ENCODE data around the gene TRIM67. TPM values are rescaled to one million over a fixed set of nuclear protein-coding genes. Genes with fewer than 3 reads are reported as not detected.
"Not testable (repeated sequence)": the region's sequence is repeated elsewhere in the genome, so short reads cannot be mapped to it uniquely, and the experiment has no call there.

The TRIM67 gene
- not detected for polyA plus RNA-seq (2012; ENCODE audit: missing spikeins)

DNA sequence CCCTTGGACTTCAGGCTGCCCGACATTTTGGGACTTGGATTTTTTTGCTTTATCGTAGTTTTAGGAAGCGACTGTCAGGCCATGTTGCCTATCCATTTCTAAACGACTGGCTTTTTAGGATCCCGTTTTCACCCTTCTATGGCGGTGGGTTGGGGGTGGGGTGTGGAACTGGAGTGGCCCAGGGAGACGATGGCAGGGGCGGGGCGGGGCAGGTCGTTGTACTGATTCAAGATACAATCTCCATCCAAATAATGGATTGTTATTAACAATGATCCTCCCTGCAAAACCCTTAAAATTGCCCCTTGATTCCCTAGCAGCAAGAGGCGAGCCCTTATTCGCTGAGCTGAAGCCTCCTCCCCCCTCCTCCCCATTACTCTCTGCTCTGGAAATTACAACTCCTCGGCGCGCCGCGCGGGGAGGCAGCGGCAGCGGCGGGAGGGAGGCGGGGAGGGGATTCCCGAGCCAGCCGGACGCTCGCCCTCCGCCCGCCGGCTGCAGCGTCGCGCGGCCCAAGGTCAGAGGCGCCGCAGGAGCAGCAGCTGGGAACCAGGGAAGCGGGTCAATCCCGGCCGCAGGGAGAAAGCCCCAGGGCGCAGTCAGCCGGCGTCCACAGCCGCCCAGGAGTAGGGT lies at the start of gene TRIM67:
TRIM67 (plus strand) TSS at position 392 of the 630 bp plus-strand sequence. CDS start 912 bp downstream, outside the sequence.
- DNase-seq (ENCODE audit: insufficient read length) (no peak), FAIRE-seq (no peak)
- TF ChIP-seq POLR2AphosphoS5 (IDR thresholded peaks at IDR 0.05; ENCODE audit: low read depth, low read length) = no peak
- no peak for TF ChIP-seq TAF1 (IDR thresholded peaks at IDR 0.05; ENCODE audit: borderline replicate concordance, low read depth, low read length)
- TF ChIP-seq POLR2A (IDR thresholded peaks at IDR 0.05; ENCODE audit: low read depth, low read length) = no peak

- FAIRE-seq = no peak
- no peak for TF ChIP-seq POLR2AphosphoS5 (IDR thresholded peaks at IDR 0.05; ENCODE audit: low read depth, low read length)
- no peak for DNase-seq (ENCODE audit: insufficient read length)
Measured at GRCh38 chr1:231116738-231117137, 45.1 kb upstream of the TRIM67 start.

GRCh38 chr1:231118704-231119453 lies 43.0 kb upstream of the TRIM67 start:
- DNase-seq (ENCODE audit: insufficient read length) = no peak
- FAIRE-seq = no peak
- TF ChIP-seq POLR2A (IDR thresholded peaks at IDR 0.05; ENCODE audit: low read depth, low read length) (no peak), POLR2AphosphoS5 (IDR thresholded peaks at IDR 0.05; ENCODE audit: low read depth, low read length) (no peak), TAF1 (IDR thresholded peaks at IDR 0.05; ENCODE audit: borderline replicate concordance, low read depth, low read length) (no peak)

GRCh38 chr1:231121533-231121932 lies 40.3 kb upstream of the TRIM67 start:
- FAIRE-seq = no peak
- no peak for DNase-seq (ENCODE audit: insufficient read length)
- TF ChIP-seq TAF1 (IDR thresholded peaks at IDR 0.05; ENCODE audit: borderline replicate concordance, low read depth, low read length) (no peak), POLR2AphosphoS5 (IDR thresholded peaks at IDR 0.05; ENCODE audit: low read depth, low read length) (no peak), POLR2A (IDR thresholded peaks at IDR 0.05; ENCODE audit: low read depth, low read length) (no peak)

DNA sequence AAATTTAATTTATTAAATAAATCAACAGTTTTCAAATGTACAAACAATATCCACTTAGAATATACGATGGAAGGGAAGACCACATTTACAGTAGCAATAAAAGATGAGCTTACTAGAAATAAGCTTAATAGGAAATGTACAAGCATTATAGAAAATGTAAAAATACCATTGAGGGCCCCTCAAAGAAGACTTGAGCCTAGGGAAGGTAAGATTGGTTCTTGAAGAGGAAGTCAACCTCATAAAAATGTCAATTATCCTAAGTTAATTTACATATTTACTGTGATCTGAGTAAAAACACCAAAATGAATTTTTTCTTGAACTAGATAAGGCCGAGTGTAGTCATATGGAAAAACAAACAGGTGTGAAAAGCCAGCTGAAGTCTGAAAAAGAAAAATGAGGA lies 39.7 kb upstream of the TRIM67 start:
- no peak for DNase-seq (ENCODE audit: insufficient read length)
- FAIRE-seq = no peak
- no peak for TF ChIP-seq TAF1 (IDR thresholded peaks at IDR 0.05; ENCODE audit: borderline replicate concordance, low read depth, low read length)

DNA sequence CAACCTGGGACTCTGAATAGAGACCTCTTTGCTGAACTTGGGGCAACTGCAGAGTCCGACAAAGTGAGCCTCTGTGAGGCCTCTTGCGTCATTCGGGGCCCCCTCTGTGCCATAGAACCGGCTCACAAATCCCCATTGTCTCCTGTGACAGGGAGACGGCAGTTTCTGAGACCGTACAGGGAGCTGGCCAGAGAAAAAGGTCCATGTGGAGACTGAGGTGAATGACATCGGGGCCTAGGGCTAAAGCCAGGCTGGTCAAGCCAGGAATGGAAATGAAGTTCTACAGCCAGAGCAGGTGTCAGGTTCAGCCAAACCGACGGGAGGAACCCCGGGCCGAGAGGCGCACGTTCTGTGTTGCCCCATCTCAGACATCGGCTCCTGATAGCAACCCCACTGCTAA lies 37.1 kb upstream of the TRIM67 start:
- FAIRE-seq (no peak), DNase-seq (ENCODE audit: insufficient read length) (no peak)
- no peak for TF ChIP-seq POLR2A (IDR thresholded peaks at IDR 0.05; ENCODE audit: low read depth, low read length)
- TF ChIP-seq TAF1 (IDR thresholded peaks at IDR 0.05; ENCODE audit: borderline replicate concordance, low read depth, low read length) = no peak
- no peak for TF ChIP-seq POLR2AphosphoS5 (IDR thresholded peaks at IDR 0.05; ENCODE audit: low read depth, low read length)

GRCh38 chr1:231125972-231126580 lies 35.8 kb upstream of the TRIM67 start:
- TF ChIP-seq POLR2AphosphoS5 (IDR thresholded peaks at IDR 0.05; ENCODE audit: low read depth, low read length) (no peak), TAF1 (IDR thresholded peaks at IDR 0.05; ENCODE audit: borderline replicate concordance, low read depth, low read length) (no peak), POLR2A (IDR thresholded peaks at IDR 0.05; ENCODE audit: low read depth, low read length) (no peak)
- no peak for DNase-seq (ENCODE audit: insufficient read length)
- no peak for FAIRE-seq

DNA sequence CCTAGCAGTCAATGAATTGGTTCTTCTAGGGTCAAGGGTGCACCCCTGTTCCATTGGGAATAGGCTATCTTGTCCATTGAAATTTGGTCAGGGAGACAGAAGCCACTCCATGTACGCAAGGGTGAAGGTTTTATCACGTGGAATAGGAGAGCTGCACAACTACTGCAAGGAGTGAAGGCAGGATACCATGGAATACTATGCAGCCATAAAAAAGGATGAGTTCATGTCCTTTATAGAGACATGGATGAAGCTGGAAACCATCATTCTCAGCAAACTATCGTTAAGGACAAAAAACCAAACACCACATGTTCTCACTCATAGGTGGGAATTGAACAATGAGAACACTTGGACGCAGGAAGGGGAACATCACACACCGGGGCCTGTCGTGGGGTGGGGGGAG lies 34.8 kb upstream of the TRIM67 start:
- FAIRE-seq = not testable (repeated sequence)

GRCh38 chr1:231128471-231128870 lies 33.4 kb upstream of the TRIM67 start:
- DNase-seq (ENCODE audit: insufficient read length); FAIRE-seq: not testable (repeated sequence)

More for the DNA sequence above, 34.8 kb upstream of the TRIM67 start:
- not testable (repeated sequence) for DNase-seq (ENCODE audit: insufficient read length)

- no peak for DNase-seq (ENCODE audit: insufficient read length)
- TF ChIP-seq POLR2A (IDR thresholded peaks at IDR 0.05; ENCODE audit: low read depth, low read length) = no peak
- TF ChIP-seq TAF1 (IDR thresholded peaks at IDR 0.05; ENCODE audit: borderline replicate concordance, low read depth, low read length) = no peak
- TF ChIP-seq POLR2AphosphoS5 (IDR thresholded peaks at IDR 0.05; ENCODE audit: low read depth, low read length) = no peak
- FAIRE-seq = no peak
Measured at GRCh38 chr1:231130544-231130943, 31.3 kb upstream of the TRIM67 start.

- not testable (repeated sequence) for FAIRE-seq; DNase-seq (ENCODE audit: insufficient read length)
Measured at GRCh38 chr1:231132591-231132990, 29.3 kb upstream of the TRIM67 start.

DNA sequence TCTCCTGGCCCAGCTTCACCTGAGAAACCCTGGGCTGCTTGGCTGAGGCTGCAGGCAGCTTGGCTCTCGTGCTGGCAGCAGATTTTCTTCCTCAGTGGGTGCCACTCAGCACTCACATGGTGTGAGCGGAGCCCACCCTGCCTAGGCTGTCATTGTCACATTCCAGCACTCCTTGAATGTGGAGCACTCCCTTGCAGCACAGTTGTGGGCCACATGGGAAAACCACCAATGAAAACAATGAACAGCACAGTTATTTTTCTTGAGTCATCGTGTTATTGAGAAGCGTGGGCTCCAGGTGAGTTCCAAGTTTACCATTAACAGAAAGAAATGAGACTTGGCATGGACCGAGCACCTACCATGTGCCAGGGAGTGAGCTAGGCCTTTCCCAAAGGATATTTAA lies 27.2 kb upstream of the TRIM67 start:
- TF ChIP-seq POLR2AphosphoS5 (IDR thresholded peaks at IDR 0.05; ENCODE audit: low read depth, low read length) (no peak), POLR2A (IDR thresholded peaks at IDR 0.05; ENCODE audit: low read depth, low read length) (no peak), TAF1 (IDR thresholded peaks at IDR 0.05; ENCODE audit: borderline replicate concordance, low read depth, low read length) (no peak)
- DNase-seq (ENCODE audit: insufficient read length) (no peak), FAIRE-seq (no peak)
